Breast epithelium (tissue), 3 donors: Measurements from ENCODE around the gene QSOX1.

Source experiments
- POLR2AphosphoS5 ChIP-seq, 3 donors: sonication (generic); formaldehyde crosslinking; IDR thresholded peaks; one replicate each; pipeline ENCODE4 v1.6.1; 2017; ENCODE audit warnings: antibody characterized with exemption in 3 of 3
- TF ChIP-seq, protein P1 (sequence below), 3 donors: fragments of 450-650 bp; IDR thresholded peaks; one replicate each; pipeline ENCODE4 v1.5.1; 2016 to 2017; ENCODE audit warnings: antibody characterized with exemption in 3 of 3, mild to moderate bottlenecking in 3 of 3, moderate library complexity in 3 of 3

DNA sequence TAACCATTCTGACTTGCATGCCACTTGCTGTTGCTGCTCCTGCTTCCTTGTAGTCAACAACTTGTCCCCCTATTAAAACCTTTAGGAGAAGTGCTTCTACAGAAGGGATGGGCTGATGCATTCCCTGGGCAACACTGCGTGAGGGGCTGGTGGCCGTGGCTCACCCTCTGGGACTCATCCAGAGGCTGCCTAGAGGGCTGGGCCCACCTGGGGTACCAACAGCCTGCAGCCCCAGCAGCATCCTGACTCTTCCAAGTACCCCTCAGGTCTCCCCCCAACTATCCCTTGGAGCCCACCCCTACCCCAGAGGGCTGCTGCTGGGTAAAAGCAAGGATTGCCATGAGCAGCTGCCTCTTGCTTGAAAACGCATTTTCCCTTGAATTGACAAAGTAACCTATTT, 40.7 kb downstream of the QSOX1 start:
- TF ChIP-seq POLR2AphosphoS5 (IDR thresholded peaks at IDR 0.05), result no peak
- TF ChIP-seq, protein P1, sequence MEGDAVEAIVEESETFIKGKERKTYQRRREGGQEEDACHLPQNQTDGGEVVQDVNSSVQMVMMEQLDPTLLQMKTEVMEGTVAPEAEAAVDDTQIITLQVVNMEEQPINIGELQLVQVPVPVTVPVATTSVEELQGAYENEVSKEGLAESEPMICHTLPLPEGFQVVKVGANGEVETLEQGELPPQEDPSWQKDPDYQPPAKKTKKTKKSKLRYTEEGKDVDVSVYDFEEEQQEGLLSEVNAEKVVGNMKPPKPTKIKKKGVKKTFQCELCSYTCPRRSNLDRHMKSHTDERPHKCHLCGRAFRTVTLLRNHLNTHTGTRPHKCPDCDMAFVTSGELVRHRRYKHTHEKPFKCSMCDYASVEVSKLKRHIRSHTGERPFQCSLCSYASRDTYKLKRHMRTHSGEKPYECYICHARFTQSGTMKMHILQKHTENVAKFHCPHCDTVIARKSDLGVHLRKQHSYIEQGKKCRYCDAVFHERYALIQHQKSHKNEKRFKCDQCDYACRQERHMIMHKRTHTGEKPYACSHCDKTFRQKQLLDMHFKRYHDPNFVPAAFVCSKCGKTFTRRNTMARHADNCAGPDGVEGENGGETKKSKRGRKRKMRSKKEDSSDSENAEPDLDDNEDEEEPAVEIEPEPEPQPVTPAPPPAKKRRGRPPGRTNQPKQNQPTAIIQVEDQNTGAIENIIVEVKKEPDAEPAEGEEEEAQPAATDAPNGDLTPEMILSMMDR (IDR thresholded peaks at IDR 0.05), result no peak
